ENCODE data around the gene CCDC138.

- TF ChIP-seq CTCF (CRISPR knock-in tag; IDR thresholded peaks at IDR 0.05) (no peak), CBX5 (CRISPR knock-in tag; IDR thresholded peaks at IDR 0.05; ENCODE audit: borderline replicate concordance) (no peak), ZNF362 (CRISPR knock-in tag; IDR thresholded peaks at IDR 0.05; ENCODE audit: borderline replicate concordance) (no peak), HNF1B (CRISPR knock-in tag; IDR thresholded peaks at IDR 0.05) (no peak), ZNF143 (CRISPR knock-in tag; IDR thresholded peaks at IDR 0.05) (no peak), MAFK (conservative IDR thresholded peaks at IDR 0.05 in 1 of 2, IDR thresholded peaks at IDR 0.05 in 1 of 2; ENCODE audit: low read length in 2 of 2) (no peak), ZFX (CRISPR knock-in tag; IDR thresholded peaks at IDR 0.05; ENCODE audit: low read depth) (no peak), ZFP91 (CRISPR knock-in tag; IDR thresholded peaks at IDR 0.05; ENCODE audit: borderline replicate concordance) (no peak), MAFF (IDR thresholded peaks at IDR 0.05; ENCODE audit: low read depth, low read length) (no peak), RAD21 (CRISPR knock-in tag; IDR thresholded peaks at IDR 0.05) (no peak)
Observed at GRCh38 chr2:108776475-108776874, 10.1 kb upstream of the CCDC138 start.

Measured in HepG2 (cell line).